ENCODE measurements around the gene ZFYVE27.

The ZFYVE27 gene

DNA sequence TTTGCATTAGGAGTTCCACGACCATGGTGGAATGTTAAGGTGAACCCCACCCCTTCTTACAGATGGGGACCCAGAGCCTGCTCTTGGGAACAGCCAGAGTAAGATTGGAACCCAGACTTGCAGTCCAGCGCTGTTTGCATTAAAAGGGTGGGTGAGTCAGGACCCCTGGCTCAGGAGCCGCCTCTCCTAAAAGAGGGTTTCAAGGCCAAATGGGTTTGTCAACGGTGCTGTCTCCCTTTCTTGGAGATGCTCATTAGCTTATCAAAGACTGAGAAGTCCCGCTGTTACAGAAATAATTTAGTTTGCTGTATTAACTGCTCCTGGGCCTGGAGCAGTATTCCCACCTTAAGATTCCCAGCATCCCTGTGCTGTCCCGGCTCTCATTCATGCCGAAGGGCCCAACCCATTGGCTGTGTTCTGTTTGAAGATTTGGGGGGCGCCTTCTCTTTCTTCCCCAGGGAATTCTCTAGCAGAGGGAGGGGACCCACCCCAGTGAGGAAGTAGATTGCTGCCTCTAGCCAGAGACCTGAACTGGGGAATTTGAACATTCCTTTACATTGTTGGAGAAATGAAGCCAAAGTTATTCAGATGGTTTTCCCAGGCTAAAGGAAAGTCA lies 21.6 kb upstream of the ZFYVE27 start:
- no peak for DNase-seq

DNA sequence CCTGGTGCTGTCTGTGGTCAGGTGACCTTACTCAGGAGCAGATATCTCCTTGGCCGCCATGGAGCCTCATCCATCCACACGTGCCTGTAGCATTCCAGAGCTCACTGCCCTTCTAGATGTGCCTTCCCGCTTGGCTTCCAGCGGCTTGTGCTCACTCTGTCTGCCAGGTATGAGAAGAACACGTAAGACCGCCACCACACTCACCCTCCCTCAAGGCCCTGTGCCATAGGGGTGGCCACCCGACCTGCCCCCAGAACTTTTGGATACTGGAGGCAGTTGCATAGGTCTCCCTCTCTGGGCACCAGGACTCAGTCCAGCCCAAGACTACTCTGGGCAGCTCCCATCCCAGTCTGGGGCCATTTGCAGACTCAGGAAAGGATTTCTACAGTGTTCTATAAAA lies 19.3 kb upstream of the ZFYVE27 start:
- no peak for DNase-seq

DNA sequence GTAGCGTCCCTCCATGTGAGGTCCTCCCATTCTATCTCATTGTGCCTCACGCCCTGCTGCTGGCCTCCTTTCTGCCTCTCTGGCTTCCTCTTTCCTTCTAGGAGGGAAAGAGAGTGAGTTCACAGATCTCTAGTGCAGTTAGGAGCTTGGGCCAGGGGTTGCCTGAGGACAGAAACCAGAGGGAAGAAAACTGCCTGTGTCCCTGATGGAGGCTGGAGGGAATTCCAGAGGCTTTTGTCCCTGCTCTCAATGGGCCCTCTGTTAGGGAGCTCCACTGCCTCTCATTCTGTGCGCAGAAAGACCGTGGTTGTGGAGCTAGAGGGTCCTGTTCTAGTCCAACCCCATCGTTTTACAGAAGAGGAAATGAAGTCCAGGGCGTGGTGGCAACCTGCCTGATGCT lies 18.8 kb upstream of the ZFYVE27 start:
- DNase-seq: no peak

DNA sequence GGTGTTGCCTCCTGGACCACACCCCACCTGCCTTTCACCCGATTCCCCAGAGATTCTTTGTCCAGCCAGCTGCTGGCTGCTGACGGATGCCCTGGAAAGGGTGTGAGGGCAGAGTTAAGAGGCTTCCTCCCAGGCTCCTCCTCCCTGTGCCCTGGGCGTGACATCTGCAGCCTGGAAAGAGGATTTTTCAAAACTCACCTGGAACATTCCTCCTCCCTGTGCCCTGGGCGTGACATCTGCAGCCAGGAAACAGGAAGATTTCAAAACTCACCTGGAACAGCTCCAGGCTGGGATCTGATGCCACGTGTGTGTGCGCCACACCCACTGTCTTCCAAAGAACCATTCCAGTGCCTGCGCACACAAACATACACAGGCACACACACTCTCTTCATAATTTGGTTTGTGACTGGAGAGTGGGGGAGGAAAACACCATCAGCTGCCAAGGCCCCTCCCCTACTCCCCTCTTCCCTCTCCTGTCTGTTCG lies 18.2 kb upstream of the ZFYVE27 start:
- DNase-seq: no peak

DNA sequence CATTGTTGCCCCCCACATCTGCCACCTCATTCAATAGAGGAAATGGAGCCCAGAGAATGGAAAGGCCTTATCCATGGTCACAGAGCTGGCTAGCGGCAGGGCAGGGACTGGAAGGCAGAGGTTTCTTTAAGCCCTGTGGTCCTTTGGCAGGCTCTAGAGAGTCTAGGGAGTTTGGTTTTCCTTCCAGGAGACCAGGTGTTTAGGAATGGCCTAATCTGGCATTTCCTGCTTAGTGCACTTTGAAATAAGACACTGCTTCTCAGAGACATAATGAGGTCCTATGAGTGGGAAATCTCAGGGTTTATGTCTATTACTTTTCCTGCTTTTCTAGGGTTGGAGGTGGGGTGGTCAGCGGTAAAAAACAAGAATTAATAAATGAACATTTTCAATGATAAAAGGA lies 17.3 kb upstream of the ZFYVE27 start:
- no peak for DNase-seq

DNA sequence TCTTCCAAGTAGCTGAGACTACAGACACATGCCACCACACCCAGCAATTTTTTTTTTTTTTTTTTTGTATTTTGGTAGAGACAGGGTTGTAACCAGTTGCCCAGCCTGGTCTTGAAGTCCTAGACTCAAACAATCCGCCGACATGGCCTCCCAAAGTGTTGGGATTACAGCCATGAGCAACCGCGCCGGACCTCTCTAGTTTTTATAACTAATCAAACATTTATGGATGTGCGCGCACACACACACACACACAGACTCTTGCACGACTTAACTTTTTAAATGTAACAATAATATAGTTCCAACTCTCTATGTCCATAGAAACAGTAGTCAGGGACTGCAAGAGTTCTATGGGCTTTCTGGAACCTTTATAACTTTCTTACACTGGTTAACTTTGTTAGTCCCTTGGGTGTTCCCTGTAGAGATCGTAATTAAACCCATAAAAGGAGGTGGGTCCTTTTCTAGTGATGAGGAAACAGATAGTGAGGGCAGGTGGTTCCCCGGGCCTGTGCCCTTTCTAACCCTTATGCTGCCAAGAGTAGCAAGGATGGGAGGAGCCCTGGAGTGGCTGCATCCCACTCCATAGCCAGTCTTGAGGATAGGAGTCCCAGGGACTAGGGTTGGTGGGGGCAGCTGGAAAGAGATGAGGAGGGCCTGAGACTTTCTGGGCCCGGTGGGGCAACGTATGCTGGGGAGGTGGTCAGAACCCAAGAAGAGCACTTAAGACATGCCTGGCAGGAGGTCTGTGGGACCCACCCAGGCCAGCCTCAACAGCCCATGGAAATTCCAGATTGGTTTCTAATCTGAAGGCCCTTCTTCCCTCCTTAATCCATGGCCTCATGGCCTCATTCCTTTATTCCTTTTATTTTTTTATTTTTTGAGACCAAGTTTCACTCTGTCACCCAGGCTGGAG lies 14.8 kb upstream of the ZFYVE27 start:
- no peak for DNase-seq

DNA sequence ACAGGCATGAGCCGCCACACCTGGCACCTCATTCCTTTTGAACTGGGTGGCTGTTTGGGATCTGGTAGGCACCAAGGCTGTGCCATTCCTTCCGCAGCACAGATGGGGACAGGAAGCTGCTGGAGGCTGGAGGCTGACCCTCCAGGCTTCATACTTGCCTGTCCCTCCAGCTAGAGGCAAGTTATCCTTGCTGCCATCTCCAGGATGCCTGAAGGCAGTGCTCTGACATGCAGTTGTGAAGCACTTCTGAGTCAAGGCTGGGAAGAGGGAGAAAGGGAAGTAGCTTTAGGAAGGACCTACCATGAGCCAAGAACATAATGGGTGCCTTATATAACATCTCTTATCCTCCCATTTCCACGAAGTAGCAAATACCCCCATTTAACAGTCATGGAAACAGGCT lies 13.9 kb upstream of the ZFYVE27 start:
- no peak for DNase-seq

DNA sequence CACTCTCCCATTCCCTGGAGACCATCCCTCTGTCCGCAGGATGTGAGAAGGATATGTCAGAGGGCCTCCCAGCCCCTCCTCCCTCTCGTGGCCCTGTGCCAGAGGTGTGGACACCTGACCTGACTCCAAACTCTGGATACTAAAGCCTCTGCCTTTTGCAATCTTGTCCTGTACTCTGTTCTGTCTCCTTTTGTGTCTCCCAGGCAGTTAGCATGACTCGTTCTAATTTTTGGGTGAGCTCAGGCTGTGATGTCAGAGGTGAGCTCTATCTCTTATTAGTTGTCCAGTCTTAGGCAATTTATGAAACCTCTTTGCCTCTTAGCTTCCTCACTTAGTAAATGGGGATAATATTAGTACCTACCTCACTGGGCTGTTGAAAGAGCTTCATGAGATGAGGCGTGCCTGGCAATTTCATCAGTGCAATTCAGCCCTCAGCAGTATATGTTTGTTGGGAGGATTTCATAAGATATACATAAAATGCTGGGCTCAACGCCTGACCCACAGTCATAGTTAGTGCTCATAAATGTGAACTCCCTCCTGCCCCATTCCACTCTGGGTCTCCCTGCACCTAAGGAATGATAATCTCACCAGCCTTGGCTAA lies 12.5 kb upstream of the ZFYVE27 start:
- DNase-seq: no peak

DNA sequence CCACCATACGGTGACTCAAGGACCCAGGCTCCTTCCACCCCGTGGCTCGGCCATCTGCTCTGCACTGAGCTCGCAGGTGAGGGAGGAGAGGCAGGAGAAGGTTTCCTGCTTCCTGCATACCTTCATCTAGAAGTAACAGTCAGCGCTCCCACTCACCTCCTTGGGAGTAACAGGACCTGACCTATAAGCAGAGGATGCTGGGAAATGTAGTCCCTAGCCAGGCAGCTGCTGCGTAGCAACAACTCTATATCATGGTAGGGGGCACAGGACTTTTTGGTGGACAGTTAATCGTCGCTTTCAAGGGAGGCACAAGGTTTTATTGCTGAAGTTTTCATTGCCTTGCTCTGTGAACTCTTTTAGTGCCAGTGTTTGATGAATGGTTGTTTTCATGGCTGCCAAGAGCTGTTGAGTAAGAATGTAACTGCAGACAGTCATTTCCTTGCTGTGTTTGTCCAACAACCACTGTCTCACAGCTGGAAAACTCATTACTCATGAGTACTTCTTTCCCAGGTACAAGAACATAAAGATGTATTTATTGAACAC lies 10.2 kb upstream of the ZFYVE27 start:
- DNase-seq: no peak

DNA sequence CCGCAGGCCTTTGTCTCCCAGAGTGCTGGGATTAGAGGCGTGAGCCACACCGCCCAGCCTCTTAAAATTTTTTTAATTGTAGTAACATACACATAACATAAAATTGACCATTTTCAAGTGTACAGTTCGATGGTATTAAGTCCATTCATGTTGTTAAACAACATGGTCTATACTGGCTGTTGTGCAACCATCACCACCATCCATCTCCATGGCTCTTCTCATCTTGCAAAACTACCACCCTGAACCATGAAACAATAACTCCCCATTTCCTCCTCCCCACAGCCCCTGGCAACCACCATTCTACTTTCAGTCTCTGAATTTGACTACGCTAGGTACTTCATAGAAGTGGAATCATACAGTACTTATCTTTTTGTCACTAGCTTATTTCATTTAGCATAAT lies 7.9 kb upstream of the ZFYVE27 start:
- DNase-seq: no peak

DNA sequence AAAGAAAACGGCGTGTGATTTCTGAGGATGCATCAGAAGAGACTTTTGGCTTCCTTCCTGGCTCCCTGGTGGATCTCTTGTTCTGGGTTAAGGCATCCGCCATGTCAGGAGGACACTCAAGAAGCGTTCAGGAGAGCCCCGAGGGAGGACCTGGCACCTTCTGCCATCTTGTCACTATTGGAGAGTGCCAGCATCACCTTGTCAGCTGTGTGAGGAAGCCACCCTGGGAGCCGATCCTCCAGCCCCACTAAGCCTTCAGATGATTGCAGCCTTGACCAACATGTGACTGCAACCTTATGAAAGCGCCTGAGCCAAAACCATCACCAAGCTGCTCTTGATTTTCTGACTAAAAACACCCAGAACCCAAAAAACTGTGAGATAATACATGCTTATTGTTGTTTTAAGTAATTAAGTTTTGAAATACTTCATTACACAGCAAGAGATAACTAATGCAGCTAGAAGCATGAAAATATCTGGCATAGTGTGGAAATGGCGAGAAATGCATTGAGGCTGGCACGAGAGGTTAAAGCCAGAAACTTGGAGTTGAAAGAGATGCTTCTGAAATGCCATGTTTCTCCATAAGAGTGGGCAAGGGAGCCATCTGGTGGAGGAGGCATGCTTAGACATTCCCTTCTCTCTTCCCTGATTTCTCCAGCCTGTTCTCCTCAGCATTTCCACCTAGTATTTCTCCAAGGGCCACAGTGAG lies 5.4 kb upstream of the ZFYVE27 start:
- peak; percentile 50 for DNase-seq

DNA sequence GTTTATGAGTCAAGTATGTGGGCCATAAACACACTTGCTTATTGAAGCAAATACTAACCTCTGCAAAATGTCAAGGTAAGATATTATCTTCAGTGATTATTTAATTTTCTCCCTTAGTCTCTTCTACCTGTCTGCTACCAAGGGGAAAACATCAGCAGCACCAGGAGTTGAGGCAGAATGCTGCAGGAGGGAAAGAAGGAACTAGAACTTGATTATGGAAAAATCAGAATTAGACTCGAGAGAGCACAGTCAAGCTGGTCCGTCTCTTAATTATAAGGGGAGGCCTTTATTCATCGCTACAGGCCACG lies 4.9 kb upstream of the ZFYVE27 start:
- no peak for DNase-seq

DNA sequence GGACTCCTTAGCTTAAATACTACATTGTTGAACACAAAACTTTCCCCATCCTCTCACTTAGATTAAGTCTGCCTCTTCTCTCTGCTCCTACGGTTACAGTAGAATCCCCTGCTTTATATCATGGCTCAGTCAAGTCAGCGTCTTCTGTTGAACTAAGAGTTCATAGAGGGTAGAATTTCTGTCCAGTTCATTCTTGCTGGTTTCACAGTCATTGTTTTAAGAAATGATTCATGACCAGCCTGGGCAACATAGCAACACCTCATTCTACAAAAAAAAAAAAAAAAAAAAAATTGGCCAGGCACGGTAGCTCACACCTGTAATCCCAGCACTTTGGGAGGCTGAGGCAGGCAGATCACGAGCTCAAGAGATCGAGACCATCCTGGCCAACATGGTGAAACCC lies 3.7 kb upstream of the ZFYVE27 start:
- no peak for DNase-seq

DNA sequence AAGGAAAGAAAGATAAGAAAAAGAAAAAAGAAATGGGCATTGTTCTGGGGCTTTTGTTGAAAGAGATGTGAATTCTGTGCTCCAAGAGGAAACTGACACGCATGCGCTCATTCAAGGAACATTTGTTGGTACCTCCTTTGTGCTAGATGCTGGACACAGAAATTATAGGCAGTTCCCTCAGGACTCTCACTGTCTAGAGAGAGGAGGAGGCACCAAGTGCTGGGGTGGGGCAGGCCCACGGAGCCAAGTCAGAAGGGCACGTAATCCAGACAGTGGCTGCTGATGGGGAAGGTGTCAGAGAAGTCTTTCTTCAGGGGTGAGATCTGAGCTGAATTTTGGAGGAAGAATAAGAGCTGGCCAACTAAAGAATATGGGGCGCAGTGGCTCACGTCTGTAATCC lies 2.9 kb upstream of the ZFYVE27 start:
- DNase-seq: no peak

DNA sequence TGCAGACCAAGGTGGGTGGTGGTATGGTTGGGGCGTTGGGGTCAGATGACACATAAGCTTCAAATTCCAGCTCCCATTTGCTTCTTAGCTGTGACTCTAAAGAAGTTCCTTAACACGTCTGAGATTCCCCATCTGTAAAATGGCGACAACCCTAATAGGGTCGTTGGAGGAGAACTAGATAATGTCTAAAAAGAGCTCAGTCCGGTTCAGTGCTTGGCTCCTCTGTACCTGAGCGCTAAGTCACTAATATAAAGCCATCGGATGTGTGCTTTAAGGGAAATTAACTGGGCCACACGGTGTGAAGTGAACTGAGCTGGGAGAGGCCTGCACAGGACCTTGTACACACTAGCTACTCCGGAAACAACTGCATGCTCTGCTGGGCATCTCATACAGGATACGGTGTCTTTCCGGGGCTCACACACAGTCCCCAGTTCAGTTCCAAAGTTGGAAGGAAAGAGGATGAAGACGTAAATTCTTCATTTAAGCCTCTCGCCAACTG lies 476 bp upstream of the ZFYVE27 start:
- DNase-seq: no peak

DNA sequence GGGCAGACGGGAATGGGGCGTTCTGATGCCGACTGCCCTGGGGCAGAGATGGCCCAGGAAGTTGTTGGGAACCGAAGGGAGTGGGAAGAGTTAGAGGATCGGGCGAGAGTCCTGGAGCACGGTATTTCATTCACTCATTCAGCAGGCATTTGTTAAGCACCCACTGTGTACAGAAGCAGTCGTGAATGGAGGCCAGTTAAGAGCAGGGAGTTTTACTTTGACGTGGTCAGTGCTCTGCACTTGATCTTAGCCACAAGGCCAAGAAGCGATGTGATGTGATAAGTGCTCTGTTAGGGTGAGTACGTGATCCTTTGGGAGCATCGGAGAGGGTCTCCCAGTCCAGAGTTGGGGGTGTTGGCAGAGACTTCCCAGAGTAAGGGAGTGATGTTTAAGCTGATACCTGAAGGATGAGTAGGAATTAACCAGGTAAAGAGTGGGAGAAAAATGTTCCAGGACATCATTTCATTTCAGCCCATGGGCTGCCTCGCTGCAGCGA lies 890 bp downstream of the ZFYVE27 start:
- DNase-seq: no peak

DNA sequence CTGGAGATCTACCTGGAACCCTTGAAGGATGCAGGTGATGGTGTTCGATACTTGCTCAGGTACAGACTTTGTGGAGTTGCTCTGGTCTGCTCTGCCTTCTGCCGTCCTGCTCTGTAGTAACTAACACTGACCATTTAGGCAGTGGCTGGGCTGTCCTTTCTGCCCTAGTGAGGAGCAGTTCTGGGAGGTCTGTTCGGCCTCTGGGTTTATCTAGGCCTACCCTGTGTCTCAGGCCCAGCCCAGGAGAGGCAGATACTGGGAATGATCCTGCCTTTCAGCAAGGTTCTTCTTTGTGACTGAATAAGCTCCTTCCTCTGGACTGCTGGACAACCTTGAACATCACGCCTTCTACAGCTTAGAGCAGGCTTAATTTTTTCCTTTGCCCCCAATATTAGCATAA lies 1.7 kb downstream of the ZFYVE27 start:
- no peak for DNase-seq

DNA sequence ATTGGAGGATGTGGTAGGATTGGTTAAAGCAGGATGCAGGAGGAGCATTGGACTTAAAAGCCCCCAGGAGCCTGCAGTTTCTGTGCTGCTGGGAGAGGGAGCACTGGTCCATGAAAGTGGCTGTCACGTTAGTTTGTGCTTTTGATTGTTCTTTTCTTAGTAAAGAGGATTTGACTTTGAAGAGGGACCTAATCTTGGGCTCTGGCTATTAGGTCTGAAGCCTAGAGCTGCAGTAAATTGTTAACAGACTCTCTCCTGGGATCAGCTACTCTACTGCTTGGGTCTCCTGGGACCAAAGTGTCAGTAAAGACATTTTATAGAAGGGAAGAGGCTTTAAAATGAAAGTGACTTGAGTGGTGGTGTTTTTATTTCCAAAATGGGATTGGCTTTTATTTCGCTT lies 3.7 kb downstream of the ZFYVE27 start:
- DNase-seq: no peak

DNA sequence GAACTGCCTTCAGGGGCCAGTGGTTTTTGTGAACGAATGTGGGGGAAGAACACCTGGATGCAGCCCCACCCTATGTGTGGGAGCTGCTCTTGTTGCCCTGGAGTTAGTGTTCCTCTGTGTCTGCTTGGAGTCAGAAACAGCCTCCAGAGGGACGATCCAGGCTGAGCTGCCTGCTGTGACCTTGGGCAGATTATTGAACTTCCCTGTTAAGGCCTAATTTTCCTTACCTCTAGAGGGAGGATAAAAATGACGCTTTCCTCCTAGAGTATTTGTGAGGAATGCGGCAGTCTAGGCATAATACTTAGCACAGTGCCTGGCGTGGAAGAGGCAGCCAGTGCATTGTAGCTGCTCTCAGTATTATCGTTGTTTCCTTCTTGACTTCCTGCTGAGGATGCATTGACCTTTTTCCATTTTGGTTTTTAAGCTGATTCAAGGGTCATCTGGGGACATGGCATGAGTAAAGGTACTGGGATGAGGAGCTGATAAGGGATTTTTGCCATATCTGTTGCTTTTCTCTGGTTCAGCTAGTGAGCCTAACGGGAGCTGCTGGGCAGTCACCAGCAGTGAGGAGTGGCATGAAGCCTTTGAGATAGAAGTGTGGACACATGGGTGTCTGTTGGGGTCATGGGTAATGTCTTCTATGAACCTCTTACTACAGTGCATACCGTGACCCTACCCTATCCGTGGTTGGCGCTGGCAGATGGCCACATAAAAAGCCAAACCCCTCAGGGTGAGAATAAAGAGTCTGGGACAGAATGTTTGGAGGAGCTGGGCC lies 6.4 kb downstream of the ZFYVE27 start:
- no peak for DNase-seq

DNA sequence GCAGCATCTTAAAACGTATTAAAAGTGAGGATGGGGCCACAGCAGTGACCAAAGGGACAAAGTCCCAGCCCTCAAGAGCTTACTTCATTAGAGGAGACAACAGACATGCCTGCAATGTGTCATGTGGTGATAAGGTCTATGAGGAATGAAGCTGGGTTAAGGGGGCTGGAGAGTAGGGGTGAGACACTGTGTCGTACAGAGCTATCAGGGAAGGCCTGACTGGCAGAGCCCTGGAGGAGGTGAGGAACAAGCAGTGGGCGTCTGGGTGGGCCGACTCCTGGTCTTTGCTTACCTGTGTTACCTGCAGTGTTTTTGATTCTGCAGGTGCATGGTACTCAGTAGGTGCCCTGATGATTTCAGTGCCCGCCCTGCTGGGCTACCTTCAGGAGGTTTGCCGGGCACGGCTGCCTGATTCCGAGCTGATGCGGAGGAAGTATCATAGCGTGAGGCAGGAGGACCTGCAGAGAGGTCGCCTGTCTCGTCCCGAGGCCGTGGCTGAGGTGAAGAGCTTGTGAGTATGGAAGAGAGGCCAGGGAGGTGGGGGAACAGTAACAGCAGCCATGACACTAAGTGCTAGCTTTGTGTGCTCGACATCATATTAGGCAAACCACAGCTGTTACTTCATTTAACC lies 7.6 kb downstream of the ZFYVE27 start:
- DNase-seq: no peak

DNA sequence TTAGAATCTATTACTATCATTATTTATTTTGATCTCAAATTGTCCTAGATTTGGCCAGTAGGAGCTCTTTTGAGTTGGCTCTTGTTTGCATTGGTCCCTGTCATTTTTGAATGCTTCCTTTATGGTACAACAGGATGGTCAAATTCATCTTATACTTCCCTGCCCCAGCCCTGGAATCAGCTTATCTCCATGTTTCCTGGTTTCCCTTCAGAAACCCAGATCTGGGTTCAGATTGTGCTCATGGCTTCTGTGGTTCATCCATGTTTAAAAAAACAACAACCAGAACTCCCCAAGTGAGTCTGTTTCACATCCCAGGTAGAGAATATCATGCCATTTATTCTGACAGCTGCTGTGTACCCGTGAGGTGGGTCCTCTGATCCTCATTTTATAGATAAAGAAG lies 10.6 kb downstream of the ZFYVE27 start:
- DNase-seq: no peak

DNA sequence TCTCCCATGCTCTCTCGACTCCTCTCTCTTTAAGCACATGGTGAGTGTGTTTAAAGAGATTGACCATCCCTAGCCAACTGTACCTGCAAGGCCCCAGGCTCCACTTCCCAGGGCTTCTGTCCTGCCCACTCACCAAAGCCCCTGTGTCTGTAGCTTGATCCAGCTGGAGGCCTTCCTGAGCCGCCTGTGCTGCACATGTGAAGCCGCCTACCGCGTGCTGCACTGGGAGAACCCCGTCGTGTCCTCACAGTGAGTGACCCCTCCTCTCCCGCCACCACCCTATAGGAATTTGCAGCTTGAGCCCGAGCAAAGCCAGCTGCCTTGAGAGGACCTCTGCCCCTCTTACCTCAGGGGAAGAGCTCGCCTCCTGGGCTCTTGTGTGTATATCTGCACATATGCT lies 11.2 kb downstream of the ZFYVE27 start:
- no peak for DNase-seq

All from activated CD4-positive, alpha-beta T cell treated with anti-CD3 and anti-CD28 coated beads, Interleukin-2, amount 50 U/mL, for 1 hour (primary cell).